HG02943 (cell line): Measurements from ENCODE around the gene ZNF618.

Source experiments
- ATAC-seq: cut with Tn5 transposase; IDR thresholded peaks from one replicate; pipeline ENCODE4 v1.9.1; 2021; ENCODE audit warnings: mild to moderate bottlenecking, low read depth, moderate library complexity; ENCODE audit not compliant: unreplicated experiment

The ZNF618 gene

GRCh38 chr9:113998525-113999255 lies 122.6 kb downstream of the ZNF618 start:
- ATAC-seq, result no peak

- no peak for ATAC-seq
These were observed 123.3 kb downstream of the ZNF618 start for GRCh38 chr9:113999256-114000062.

GRCh38 chr9:114000063-114000454 lies 124.0 kb downstream of the ZNF618 start:
- ATAC-seq, result no peak

GRCh38 chr9:114000671-114001409 lies 124.7 kb downstream of the ZNF618 start:
- ATAC-seq, result no peak

- no peak for ATAC-seq
These were observed 125.2 kb downstream of the ZNF618 start for GRCh38 chr9:114001410-114001685.

- no peak for ATAC-seq
These were observed 125.7 kb downstream of the ZNF618 start for GRCh38 chr9:114001794-114002261.

GRCh38 chr9:114002271-114002985 lies 126.3 kb downstream of the ZNF618 start:
- no peak for ATAC-seq

GRCh38 chr9:114002986-114003350 lies 126.9 kb downstream of the ZNF618 start:
- ATAC-seq, result no peak

- no peak for ATAC-seq
These were observed 127.2 kb downstream of the ZNF618 start for GRCh38 chr9:114003351-114003750.

- no peak for ATAC-seq
These were observed 127.6 kb downstream of the ZNF618 start for GRCh38 chr9:114003758-114004157.

- ATAC-seq, result no peak
These were observed 128.2 kb downstream of the ZNF618 start for GRCh38 chr9:114004221-114004716.

- no peak for ATAC-seq
These were observed 129.5 kb downstream of the ZNF618 start for GRCh38 chr9:114005371-114006154.

- no peak for ATAC-seq
These were observed 130.0 kb downstream of the ZNF618 start for GRCh38 chr9:114006155-114006550.

- ATAC-seq, result no peak
These were observed 131.0 kb downstream of the ZNF618 start for GRCh38 chr9:114006931-114007691.

- no peak for ATAC-seq
These were observed 132.0 kb downstream of the ZNF618 start for GRCh38 chr9:114007991-114008666.

- no peak for ATAC-seq
These were observed 132.7 kb downstream of the ZNF618 start for GRCh38 chr9:114008667-114009410.

- no peak for ATAC-seq
These were observed 135.2 kb downstream of the ZNF618 start for GRCh38 chr9:114011313-114011712.

GRCh38 chr9:114012126-114012525 lies 136.0 kb downstream of the ZNF618 start:
- no peak for ATAC-seq
